ENCODE data around the gene BECN2. TPM values are rescaled to one million over a fixed set of nuclear protein-coding genes. Genes with fewer than 3 reads are reported as not detected.

The BECN2 gene
- total and polyA plus RNA-seq, 7 donors: not detected

- H3K27ac ChIP-seq: no peak overlapping the region
- H3K4me1 ChIP-seq: no peaks in the 10 kb centered on the region
- 70 to 77% methylated on average over 10 of the region's 10 CpGs for WGBS, 2 donors
- H3K9me3 ChIP-seq: no peaks in the 10 kb centered on the region
- no peaks in the 10 kb centered on the region for H3K27me3 ChIP-seq
- H3K4me3 ChIP-seq: no peak overlapping the region
- peak in 2 of 4 donors; percentile 16 to 26 for TF ChIP-seq POLR2AphosphoS5 (IDR thresholded peaks at IDR 0.05)
- TF ChIP-seq EP300 (IDR thresholded peaks at IDR 0.05): no peak
- DNase-seq: peak; percentile 94
- intact Hi-C loops (cut with DNase I): no loop called here
- H3K36me3 ChIP-seq: no peaks in the 10 kb centered on the region
Measured at GRCh38 chr1:241990040-241990439, 32.5 kb downstream of the BECN2 start.

- Histone ChIP-seq H3K27ac (no peak overlapping the region), H3K9me3 (no peaks in the 10 kb centered on the region), H3K4me3 (no peak overlapping the region), H3K27me3 (no peaks in the 10 kb centered on the region), H3K4me1 (no peaks in the 10 kb centered on the region), H3K36me3 (no peaks in the 10 kb centered on the region)
- 86 to 91% methylated on average over 5 of the region's 5 CpGs for WGBS, 2 donors
- no peak for TF ChIP-seq CTCF (IDR thresholded peaks at IDR 0.05)
- no peak for TF ChIP-seq EP300 (IDR thresholded peaks at IDR 0.05)
- no peak for TF ChIP-seq POLR2AphosphoS5 (IDR thresholded peaks at IDR 0.05)
- TF ChIP-seq POLR2A (IDR thresholded peaks at IDR 0.05): no peak
- no peak for DNase-seq
- intact Hi-C loops (cut with DNase I): no loop called here
Measured at GRCh38 chr1:241992734-241993133, 35.2 kb downstream of the BECN2 start.

GRCh38 chr1:241994171-241994570, 36.6 kb downstream of the BECN2 start:
- intact Hi-C loops (cut with DNase I): no loop called here
- H3K4me3 ChIP-seq: no peak overlapping the region
- H3K27ac ChIP-seq: no peak overlapping the region
- no peaks in the 10 kb centered on the region for H3K36me3 ChIP-seq
- H3K9me3 ChIP-seq: no peaks in the 10 kb centered on the region
- peaks cover 0 to 5% (median 0%) of the 10 kb centered on the region in 4 donors for H3K4me1 ChIP-seq
- no peak for TF ChIP-seq POLR2A (IDR thresholded peaks at IDR 0.05)
- TF ChIP-seq POLR2AphosphoS5 (IDR thresholded peaks at IDR 0.05): no peak
- TF ChIP-seq EP300 (IDR thresholded peaks at IDR 0.05): no peak
- TF ChIP-seq CTCF (IDR thresholded peaks at IDR 0.05): no peak
- H3K27me3 ChIP-seq: no peaks in the 10 kb centered on the region
- 85 to 89% methylated on average over 9 of the region's 9 CpGs for WGBS, 2 donors
- no peak for DNase-seq

- Histone ChIP-seq H3K36me3 (no peaks in the 10 kb centered on the region), H3K4me3 (no peak overlapping the region), H3K27me3 (no peaks in the 10 kb centered on the region), H3K9me3 (no peaks in the 10 kb centered on the region), H3K4me1 (peaks cover 0 to 5% (median 0%) of the 10 kb centered on the region in 4 donors), H3K27ac (peak overlapping the region in 1 of 4 donors; percentile 49)
- DNase-seq: no peak
- 87 to 88% methylated on average over 12 of the region's 12 CpGs for WGBS, 2 donors
- intact Hi-C loops (cut with DNase I): no loop called here
- TF ChIP-seq POLR2A (IDR thresholded peaks at IDR 0.05) (no peak), EP300 (IDR thresholded peaks at IDR 0.05) (no peak), POLR2AphosphoS5 (IDR thresholded peaks at IDR 0.05) (no peak)
Measured at GRCh38 chr1:241997401-241997998, 39.9 kb downstream of the BECN2 start.

GRCh38 chr1:241998412-241998921, 40.9 kb downstream of the BECN2 start:
- no peaks in the 10 kb centered on the region for H3K27me3 ChIP-seq
- H3K4me1 ChIP-seq: peaks cover 0 to 5% (median 0%) of the 10 kb centered on the region in 4 donors
- peak overlapping the region in 2 of 4 donors; percentile 3 to 58 for H3K27ac ChIP-seq
- H3K9me3 ChIP-seq: no peaks in the 10 kb centered on the region
- peak overlapping the region in 3 of 4 donors; percentile 19 to 34 (median 22) for H3K4me3 ChIP-seq
- H3K36me3 ChIP-seq: no peaks in the 10 kb centered on the region
- TF ChIP-seq POLR2AphosphoS5 (IDR thresholded peaks at IDR 0.05): no peak
- peak in 3 of 4 experiments; percentile 25 to 51 (median 31) for TF ChIP-seq CTCF (IDR thresholded peaks at IDR 0.05)
- peak; percentile 88 for DNase-seq
- intact Hi-C loops (cut with DNase I): no loop called here
- 8 to 11% methylated on average over 20 of the region's 20 CpGs for WGBS, 2 donors
